GM13976 (cell line): ENCODE measurements around the gene TDG.

Experiments used
- DNase-seq: peaks from one replicate; pipeline ENCODE4 v3.0.0; 2012; ENCODE audit warnings: low spot score
- in situ Hi-C: fragments of 300-500 bp; cut with MboI; formaldehyde crosslinking; loops from one replicate; pipeline ENCODE4 v1.12.0; 2022; ENCODE audit warnings: low sequenced_read_pairs, mixed read lengths, inconsistent platforms; ENCODE audit not compliant: unreplicated experiment
- TF ChIP-seq, protein P1 (sequence below): IDR thresholded peaks from 2 replicates; pipeline ENCODE4 v1.5.1; 2012; ENCODE audit warnings: borderline replicate concordance, mild to moderate bottlenecking; ENCODE audit not compliant: insufficient read depth; ENCODE audit errors: extremely low read depth, missing control alignments, control extremely low read depth

Gene TDG

DNA sequence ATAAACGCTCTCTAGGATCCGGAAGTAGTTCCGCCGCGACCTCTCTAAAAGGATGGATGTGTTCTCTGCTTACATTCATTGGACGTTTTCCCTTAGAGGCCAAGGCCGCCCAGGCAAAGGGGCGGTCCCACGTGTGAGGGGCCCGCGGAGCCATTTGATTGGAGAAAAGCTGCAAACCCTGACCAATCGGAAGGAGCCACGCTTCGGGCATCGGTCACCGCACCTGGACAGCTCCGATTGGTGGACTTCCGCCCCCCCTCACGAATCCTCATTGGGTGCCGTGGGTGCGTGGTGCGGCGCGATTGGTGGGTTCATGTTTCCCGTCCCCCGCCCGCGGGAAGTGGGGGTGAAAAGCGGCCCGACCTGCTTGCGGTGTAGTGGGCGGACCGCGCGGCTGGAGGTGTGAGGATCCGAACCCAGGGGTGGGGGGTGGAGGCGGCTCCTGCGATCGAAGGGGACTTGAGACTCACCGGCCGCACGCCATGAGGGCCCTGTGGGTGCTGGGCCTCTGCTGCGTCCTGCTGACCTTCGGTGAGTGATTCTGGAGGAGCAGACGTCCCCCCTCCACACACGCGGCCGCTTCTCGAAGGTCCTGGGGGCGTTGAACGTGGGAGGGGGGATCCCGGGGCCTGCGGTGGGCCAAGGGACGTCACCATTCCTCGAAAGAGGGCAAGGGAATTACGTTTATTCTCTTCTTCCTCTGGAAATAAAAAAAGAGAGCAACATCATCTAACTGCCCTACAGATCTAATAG is 35.5 kb upstream of the TDG start, which contains the start of gene HSP90B1:
TSS of gene HSP90B1 (plus strand) at position 377 of the 753 bp plus-strand sequence. CDS start at position 483, 106 bp downstream.
- in situ Hi-C loops: no loop called here
- DNase-seq: peak; percentile 99
- TF ChIP-seq, protein P1, sequence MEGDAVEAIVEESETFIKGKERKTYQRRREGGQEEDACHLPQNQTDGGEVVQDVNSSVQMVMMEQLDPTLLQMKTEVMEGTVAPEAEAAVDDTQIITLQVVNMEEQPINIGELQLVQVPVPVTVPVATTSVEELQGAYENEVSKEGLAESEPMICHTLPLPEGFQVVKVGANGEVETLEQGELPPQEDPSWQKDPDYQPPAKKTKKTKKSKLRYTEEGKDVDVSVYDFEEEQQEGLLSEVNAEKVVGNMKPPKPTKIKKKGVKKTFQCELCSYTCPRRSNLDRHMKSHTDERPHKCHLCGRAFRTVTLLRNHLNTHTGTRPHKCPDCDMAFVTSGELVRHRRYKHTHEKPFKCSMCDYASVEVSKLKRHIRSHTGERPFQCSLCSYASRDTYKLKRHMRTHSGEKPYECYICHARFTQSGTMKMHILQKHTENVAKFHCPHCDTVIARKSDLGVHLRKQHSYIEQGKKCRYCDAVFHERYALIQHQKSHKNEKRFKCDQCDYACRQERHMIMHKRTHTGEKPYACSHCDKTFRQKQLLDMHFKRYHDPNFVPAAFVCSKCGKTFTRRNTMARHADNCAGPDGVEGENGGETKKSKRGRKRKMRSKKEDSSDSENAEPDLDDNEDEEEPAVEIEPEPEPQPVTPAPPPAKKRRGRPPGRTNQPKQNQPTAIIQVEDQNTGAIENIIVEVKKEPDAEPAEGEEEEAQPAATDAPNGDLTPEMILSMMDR: no peak

DNA sequence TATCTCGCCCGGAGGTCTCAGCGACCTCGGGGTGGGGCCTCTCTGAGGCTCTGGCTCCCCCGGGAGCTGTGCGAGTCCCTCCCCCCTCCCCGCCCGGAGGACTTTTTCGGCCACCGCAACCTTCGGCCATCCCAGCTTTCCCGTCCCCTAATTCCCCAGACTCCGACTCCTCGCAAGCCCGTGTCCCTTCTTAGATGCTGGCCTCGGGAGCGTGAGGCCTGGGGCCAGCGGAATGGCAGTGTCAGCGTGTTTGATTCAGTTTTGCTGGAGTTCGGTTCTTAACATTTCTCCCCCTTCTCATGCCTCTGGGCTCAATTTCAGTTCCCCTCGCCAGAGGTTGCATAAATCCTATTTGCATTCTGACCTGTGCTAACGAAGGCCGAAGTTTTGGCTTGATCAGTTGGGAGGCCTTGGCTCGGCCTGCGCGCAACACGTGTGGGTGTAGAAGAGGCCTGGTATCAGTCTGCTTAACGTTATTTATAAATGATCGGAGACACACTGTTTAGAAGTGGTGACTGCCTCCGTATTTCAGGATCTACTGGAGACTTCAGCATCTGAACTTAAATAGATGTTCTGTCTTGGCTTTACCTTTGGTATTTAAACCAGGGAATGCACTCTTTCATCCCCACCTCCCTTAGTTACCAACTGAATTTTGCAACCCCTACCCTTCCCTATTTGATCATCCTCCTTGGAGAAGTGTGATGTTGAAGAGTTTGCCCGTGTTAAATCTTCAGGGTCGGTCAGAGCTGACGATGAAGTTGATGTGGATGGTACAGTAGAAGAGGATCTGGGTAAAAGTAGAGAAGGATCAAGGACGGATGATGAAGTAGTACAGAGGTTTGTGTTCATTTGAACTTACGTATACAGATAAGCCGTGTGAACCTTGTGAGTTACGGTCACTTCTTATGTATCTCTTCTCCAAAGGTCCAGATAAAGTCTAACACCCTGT is 34.6 kb upstream of the TDG start:
- in situ Hi-C loops: no loop called here
- peak; percentile 21 for DNase-seq
- TF ChIP-seq, protein P1: no peak

DNA sequence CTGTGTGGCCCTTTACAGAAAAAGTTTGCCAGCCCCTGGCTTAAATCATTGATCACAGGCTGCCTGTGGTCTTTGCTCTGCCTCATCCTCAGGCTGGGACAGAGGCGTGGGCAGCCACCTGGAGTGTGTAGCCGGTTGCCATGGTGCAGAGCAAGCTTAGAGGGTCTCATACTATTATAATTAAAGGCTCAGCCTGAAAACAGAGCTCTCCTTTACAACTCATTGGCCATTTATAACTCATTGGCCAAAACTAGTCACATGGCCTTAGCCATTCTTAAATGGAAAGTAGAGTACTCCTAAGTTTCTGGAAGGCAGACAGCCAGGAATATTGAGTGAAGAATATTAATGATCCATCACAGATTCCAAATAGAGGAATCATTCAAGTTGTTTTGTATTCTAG is 32.4 kb upstream of the TDG start:
- TF ChIP-seq, protein P1: no peak
- DNase-seq: no peak
- in situ Hi-C loops: no loop called here

DNA sequence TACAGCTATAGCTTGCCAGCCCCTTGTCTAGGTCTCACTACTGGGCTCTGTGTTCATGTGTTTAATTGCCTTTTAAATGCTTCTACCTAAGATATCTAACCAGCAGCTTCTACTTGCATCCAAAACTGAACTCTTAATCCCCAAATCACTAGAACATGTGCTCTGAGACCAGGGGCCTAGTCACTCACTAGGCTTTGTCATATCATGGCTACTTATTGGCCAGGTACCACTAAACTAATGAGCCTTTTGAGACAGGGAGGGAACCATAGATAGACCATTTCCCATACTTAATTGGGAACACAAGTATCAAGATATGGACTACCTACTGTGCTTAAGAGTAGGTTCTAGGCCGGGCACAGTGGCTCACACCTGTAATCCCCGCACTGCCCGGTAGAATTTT is 29.0 kb upstream of the TDG start:
- no peak for DNase-seq
- in situ Hi-C loops: no loop called here
- TF ChIP-seq, protein P1: no peak

DNA sequence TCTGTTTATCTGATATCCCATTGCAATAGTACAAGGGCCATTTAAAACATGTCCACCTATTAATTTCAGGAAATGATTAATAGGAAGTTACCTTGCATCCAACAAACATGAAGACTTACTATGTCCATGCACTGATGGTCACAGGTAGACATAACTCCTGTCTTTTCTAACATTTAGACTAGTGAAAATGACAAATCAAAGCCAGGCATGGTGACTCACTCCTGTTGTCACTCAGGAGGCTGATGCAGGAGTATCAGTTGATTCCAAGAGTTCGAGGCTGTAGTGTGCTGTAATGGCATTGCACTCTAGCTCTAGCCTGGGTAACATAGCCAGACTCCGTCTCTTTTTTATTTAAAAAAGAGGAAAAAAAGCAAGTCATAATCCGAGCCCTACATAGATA is 20.7 kb upstream of the TDG start:
- in situ Hi-C loops: no loop called here

More for the DNA sequence above, 20.7 kb upstream of the TDG start:
- no peak for DNase-seq
- TF ChIP-seq, protein P1: no peak
